ENCODE data around the gene RAP1GDS1.

DNA sequence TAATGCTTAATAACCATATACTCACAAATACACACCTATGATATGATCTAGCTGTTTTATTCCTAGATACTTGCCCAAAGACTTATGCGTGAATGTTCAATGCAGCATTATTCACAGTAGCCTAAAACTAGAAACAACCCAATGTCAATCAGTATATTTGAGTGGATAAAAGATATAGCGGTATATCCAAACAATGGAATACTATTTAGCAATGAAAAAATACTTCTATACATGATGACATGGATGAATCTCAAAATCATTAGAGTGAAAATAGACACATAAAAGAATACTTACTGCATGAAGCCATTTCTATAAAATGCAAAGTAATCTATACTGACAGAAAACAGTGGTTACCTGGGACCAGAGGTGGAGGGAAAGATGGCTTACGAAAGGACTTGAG is 108.1 kb downstream of the RAP1GDS1 start:
- no peak for TF ChIP-seq POLR2A (IDR thresholded peaks at IDR 0.05)
- TF ChIP-seq, protein P1, sequence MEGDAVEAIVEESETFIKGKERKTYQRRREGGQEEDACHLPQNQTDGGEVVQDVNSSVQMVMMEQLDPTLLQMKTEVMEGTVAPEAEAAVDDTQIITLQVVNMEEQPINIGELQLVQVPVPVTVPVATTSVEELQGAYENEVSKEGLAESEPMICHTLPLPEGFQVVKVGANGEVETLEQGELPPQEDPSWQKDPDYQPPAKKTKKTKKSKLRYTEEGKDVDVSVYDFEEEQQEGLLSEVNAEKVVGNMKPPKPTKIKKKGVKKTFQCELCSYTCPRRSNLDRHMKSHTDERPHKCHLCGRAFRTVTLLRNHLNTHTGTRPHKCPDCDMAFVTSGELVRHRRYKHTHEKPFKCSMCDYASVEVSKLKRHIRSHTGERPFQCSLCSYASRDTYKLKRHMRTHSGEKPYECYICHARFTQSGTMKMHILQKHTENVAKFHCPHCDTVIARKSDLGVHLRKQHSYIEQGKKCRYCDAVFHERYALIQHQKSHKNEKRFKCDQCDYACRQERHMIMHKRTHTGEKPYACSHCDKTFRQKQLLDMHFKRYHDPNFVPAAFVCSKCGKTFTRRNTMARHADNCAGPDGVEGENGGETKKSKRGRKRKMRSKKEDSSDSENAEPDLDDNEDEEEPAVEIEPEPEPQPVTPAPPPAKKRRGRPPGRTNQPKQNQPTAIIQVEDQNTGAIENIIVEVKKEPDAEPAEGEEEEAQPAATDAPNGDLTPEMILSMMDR (IDR thresholded peaks at IDR 0.05), result no peak
